DMS 273 treated with DMSO at 0.1 percent for 48 hours (cell line): Measurements from ENCODE around the gene CREBBP.

Experiments used
- DNase-seq: peaks from one replicate; lab custom pipeline; 2025; lab: John Stamatoyannopoulos, UW

CREBBP gene

DNA sequence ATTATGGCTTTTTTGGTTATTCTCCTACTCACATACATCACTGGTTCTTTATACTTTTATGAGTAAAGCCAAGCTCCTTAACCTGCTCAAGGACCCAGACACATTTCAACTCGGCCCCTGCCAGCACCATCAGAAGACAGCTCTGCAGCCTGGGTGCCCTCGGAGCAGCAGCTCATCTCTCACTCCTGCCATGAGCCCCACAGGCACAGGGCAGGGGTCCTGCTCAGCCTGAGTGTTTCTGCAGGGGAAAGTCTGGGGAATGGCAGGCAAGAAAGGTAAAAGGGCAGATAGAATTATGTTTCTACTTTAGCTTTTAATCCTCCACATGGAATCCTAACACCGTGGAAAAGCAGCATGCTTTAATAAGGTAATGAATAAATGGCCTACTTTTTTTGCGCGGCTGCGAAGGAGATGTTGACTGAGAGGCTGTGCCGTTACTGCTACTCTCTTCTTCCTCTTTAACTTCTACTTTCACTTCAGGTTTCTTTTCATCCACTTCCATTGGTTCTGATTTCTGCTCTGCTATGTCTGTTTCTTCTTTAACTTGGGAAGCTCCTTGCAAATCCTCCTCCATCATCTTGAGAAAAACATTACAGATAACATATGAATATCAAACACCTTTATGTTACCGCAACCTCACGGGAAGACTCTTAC is 113.1 kb downstream of the CREBBP start:
- DNase-seq, result no peak

- no peak for DNase-seq
Measured at GRCh38 chr16:3766177-3766576, 114.3 kb downstream of the CREBBP start.

- no peak for DNase-seq
Measured at GRCh38 chr16:3764409-3764808, 116.1 kb downstream of the CREBBP start.

DNA sequence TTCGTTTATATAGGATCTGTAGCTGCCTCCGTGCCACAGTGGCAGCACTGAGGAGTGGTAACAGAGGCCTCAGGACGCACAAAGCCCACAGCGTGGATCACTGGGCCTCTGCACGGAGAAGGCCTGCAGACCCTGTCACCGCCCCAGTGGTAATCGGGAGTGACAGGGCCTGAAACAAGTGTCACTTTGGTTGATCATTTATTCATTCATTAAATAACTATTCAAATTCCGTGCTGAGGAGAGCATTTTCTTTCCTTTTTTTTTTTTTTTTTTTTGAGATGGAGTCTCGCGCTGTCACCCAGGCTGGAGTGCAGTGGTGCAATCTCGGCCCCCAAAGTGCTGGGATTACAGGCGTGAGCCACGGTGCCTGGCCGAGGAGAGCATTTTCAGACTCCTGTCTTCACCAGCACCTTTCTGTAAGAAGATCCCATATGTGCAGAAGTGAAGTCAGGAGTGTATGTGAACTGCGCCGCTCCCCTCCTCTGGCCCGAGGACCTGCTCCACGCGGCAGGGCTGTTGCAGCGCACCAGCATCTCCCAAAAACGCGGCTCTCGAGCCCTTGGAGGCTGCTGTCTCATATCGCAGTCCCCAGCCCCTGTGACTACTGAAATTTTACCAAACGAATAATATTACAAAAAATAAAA is 118.3 kb downstream of the CREBBP start:
- DNase-seq, result no peak

GRCh38 chr16:3761375-3762106 is 119.0 kb downstream of the CREBBP start:
- no peak for DNase-seq

DNA sequence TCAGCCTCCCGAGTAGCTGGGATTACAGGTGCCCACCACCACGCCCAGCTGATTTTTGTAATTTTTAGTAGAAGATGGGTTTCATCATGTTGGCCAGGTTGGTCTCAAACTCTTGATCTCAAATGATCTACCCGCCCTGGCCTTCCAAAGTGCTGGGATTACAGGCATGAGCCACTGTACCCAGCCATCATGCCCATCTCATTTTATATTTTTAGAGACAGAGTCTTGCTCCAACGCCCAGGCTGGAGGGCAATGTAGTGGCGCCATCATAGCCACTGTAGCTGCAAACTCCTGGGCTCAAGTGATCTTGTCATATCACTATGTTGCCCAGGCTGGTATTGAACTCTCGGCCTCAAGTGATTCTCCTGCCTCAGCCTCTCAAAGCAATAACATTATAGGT is 120.0 kb downstream of the CREBBP start:
- no peak for DNase-seq

DNA sequence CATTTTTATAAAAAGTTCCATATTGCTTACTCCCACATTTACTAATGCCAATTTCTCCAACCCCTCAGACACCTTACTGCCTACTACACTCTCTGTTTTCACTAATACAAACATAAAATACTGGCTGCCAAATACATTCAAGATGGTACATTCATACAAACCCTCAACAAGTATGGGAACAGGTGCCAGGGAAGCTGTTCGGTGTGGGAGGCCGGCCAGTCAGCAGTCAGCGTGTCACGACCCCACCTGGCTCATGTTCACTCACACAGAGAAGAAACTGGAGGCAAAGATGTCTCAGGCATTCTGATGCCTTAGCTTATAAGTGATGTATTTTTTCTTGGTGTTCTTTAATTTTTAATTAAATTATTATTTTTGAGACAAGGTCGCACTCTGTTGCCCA is 120.8 kb downstream of the CREBBP start:
- no peak for DNase-seq

DNA sequence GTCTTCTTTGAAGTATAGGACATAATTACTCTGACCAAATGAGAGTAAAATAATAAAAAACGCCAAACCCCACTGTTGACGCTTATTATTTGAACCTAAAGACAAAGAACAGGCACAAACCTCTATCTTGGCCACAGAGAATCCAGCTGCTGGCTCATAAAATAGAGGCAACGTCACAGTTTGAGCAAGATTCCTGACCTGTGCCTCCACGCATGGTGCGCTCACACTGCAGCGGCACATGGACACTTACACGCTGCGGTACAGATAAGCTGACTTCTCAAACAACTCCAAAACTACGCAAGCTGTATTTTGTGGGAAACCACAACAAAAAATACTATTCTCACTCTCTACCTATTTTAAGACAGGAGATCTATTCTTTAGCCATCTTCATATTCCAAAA is 124.4 kb downstream of the CREBBP start:
- no peak for DNase-seq

- no peak for DNase-seq
Measured at GRCh38 chr16:3755249-3755648, 125.3 kb downstream of the CREBBP start.

DNA sequence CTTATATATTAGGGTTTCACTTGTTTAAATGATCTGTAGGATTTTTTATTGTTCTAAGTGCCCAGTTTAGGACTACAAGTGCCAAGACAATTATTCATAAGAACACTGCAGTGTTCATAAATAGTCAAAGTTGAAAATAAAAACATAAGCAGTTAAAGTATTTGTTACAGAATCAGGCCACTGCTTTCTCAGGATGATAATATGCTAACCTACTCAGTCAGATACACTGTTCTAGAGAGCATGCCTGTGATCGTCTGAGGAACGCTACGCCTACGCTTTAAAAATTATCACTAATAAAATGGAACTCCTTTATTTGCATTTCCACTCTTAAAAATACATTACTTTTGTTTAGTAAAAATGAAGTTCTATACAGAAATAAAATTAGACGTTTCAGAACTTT is 125.7 kb downstream of the CREBBP start:
- DNase-seq, result no peak

DNA sequence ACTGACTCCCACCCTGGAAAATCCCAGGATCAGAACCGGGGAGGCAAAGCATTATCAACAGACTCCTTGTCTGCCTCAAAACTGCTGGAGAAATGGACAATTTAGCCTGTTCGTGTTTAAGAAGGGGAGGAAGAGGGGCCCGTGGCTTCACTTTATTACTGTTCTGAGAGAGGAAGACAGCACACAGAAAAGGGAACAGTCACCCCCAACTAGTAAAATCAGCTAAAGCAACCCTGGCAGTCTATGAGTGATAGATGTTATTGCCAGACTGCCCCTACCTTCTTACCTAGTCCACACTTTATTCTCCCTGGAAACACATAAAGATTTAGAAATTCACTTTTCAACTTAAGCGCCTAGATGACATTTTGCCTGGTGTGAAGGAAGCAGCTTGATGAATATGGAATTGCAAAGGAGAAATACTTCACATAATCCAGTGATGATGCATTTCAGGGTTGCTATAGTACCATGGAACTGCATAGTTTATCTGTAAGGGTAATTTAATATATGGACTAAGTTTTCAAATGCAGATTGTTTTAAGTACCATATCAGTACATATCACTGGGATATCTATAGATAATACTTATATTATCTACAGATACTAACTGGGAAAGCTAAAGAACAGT is 126.3 kb downstream of the CREBBP start:
- DNase-seq, result no peak

DNA sequence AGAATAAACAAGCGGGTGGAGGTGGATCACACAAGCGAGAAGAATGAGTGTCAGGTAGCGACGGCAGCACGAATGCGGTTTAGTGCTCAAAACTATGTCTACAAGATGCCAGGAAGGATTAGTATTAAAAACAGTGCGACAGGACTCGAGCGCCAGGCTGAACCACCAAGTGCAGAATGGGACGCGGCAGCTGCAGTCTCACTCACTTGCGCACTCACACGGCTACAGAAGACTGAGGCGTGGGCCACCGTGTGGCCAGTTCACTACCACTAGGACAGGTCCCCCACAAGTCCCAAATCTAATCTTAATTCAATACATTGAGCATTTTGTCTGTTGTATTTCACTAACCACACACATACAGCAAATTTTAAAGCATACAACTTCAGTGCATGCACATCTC is 127.5 kb downstream of the CREBBP start:
- no peak for DNase-seq

GRCh38 chr16:3751878-3752277 is 128.6 kb downstream of the CREBBP start:
- DNase-seq, result no peak

DNA sequence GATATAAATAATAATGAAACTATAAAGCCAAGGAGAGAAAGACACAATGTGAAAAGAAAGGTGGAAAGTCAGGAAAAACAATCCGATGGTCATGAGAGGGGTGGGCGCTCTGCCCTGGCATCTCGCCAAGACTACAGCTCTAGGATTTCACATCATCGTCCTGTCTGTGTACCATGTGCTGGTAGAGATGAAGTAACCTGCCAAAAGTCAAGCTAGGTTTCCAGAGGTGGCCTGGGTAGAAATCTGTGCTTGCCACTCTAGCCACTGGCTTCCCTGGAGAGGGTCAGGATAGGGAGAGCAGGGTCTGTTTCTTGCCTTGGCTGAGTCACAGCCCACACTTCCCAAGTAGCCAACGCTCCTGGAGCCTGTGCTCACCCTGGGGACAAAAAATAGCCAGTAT is 132.2 kb downstream of the CREBBP start:
- DNase-seq, result no peak

DNA sequence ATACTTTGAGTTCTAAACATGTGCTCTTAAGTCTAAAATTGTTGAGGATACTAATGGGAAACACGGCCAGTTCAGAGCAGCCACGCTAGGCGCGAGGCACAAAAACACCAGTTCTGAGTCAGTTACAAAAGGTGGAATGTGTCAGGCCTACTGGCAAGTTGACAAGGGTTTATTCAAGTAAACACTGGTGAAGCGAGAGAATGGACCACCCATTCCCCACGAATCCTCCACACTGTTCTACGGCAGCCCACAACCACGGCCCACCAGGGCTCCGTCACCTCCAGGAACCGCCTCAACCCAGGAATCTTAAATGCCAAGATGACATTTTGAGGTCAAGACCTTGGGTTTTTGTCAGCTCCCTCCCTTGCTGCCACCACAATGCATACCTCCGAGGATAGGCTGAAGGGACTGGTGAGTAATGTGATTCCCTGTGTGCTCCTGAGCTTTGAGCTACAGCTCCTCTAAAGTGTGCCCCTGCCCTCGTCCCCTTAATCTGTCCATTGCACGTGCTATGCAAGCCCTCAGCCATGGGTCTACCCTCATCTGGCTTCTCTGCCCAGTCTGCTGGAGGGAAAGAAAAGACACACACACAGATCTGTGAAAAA is 134.7 kb downstream of the CREBBP start:
- DNase-seq, result no peak

GRCh38 chr16:3744018-3744417 is 136.5 kb downstream of the CREBBP start:
- DNase-seq, result no peak

GRCh38 chr16:3740934-3741333 is 139.6 kb downstream of the CREBBP start:
- DNase-seq, result no peak

DNA sequence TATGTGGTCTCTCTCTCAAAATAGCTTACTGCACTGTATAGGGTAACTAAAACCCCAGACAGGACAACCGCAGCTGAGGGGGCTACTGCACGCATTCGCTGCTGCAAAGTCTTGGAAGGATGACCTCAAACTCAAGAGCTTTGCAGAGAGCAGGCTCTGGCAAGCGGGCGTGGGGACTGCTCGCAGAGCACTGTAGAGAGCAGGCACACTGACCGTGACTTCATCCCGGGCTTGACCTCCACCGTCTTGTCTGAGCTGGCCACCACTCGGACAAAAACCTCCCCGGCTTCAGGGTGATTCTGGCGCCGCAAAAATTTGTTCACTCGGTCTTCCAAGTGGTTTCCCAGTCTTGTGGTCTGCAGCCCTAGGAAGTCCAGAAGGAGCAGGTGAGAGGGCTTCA is 140.3 kb downstream of the CREBBP start:
- no peak for DNase-seq

DNA sequence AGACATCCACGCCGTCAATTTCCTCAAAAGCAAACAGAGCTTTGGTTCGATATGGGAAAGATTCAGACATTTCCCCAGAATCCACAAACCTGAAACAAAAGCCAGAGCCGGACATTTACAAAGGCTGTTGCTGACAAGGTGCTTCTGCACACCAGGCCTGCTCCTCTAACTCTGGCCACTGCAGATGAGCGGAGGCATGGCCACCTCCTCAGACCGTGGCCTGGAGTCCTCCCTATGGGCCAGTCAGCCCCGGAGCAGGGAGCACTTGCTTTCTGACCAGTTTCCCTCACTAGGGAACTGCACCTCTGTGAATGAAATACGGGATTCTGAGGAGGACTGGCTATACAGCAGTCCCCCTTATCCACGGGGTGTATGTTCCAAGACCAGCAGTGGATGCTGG is 140.9 kb downstream of the CREBBP start:
- DNase-seq, result no peak

DNA sequence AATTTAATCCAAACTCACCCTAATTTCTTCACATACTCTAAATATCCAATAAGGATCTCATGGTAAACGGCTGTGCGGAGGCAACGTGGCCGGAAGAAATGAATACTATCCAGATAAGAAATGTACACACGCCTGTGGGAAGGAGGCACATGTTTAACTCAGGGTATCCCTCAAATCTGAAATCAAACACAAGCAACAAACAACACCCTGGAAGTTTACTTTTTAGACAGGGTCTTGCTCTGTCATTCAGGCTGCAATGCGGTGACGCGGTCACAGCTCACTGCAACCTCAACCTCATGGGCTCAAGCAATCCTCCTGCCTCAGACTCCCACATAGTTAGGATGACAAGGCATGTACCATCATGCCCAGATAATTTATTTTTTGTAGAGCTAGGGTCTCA is 142.0 kb downstream of the CREBBP start:
- no peak for DNase-seq

- no peak for DNase-seq
Measured at GRCh38 chr16:3738128-3738527, 142.4 kb downstream of the CREBBP start.

DNA sequence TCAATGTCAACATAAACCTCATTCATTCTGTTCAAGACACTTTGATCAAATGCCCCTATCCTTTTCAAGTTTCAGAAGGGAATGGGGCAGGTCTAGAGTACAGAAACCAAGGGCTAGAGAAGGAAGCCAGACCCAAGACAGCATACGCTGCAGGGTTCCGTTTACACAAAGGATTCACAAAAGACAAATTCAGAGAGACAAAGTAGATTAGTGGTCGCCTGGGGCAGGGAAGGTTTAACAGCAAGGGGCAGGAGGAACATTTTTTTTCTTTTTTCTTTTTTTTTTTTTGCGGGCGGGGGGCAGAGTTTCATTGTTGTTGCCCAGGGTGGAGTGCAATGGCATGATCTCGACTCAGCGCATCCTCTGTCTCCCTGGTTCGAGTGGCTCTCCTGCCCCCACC is 143.3 kb downstream of the CREBBP start:
- DNase-seq, result no peak

GRCh38 chr16:3736116-3736515 is 144.4 kb downstream of the CREBBP start:
- DNase-seq, result no peak
